ENCODE data around the gene PBRM1. TPM values are rescaled to one million over a fixed set of nuclear protein-coding genes. Genes with fewer than 3 reads are reported as not detected.

Gene PBRM1
- total and polyA plus RNA-seq, 2 of the 8 experiments (the other 6 are each of a cell fraction or from before 2014, with no cell fraction given), result 19.3 to 65.8 TPM

- H2BK12ac ChIP-seq (ENCODE audit: low read depth, low read length), result peak overlapping the region; percentile 35; the same call in 1 of the 2 replicates
- POLR2A ChIA-PET (ENCODE audit: partially characterized antibody), result interaction anchor here (0.6 to 4.4 kb wide), 10 partner anchors 9 to 121 kb away, joined by 3 to 25 read pairs (median 5); partner anchors contain the start of gene UQCC5
- peaks cover 0 to 11% (median 4%) of the 10 kb centered on the region in 4 experiments; a peak in 5 of 7 replicates for H3K27me3 ChIP-seq (replicated peaks in 1 of 4; ENCODE audit: control insufficient read depth in 3 of 4, extremely low read depth in 1 of 4, insufficient read depth in 3 of 4, low read length in 3 of 4)
- DNase-seq (ENCODE audit: low read depth in 1 of 2, low spot score in 2 of 2) (no peak), FAIRE-seq (no peak)
- 90% methylated on average over 22 of the region's 22 CpGs; no CpG with 5 or more reads in 1 of the 2 experiments for WGBS, 2 experiments (ENCODE audit: extremely low coverage in 1 of 2, insufficient coverage in 1 of 2, insufficient read length in 1 of 2, insufficient replicate concordance in 2 of 2, low coverage in 1 of 2, low lambda C conversion rate in 2 of 2, missing lambda C conversion rate in 1 of 2)
- peaks cover 0 to 14% of the 10 kb centered on the region in 2 experiments for H4K20me1 ChIP-seq (replicated peaks in 1 of 2; ENCODE audit: control insufficient read depth in 1 of 2, insufficient read depth in 2 of 2, low read length in 2 of 2)
- H4K91ac ChIP-seq (replicated peaks; ENCODE audit: insufficient read length, low read length), result no peak overlapping the region
- no peak overlapping the region for H3K9ac ChIP-seq (replicated peaks in 1 of 4; ENCODE audit: extremely low read depth in 1 of 4, low read depth in 3 of 4, low read length in 3 of 4)
- H3K23ac ChIP-seq (ENCODE audit: insufficient read length), result no peak overlapping the region
- H3K56ac ChIP-seq (replicated peaks; ENCODE audit: insufficient read length, low read depth, low read length), result no peak overlapping the region
- H4K5ac ChIP-seq (ENCODE audit: insufficient read length, low read depth, low read length), result no peak overlapping the region
- no peak overlapping the region for H2AFZ ChIP-seq (ENCODE audit: low read length)
- H3K4me2 ChIP-seq (ENCODE audit: insufficient read depth in 1 of 2, low read depth in 2 of 2, low read length in 2 of 2), result peak overlapping the region; percentile 58 to 66; a peak in 3 of 4 replicates
- no peaks in the 10 kb centered on the region for H3K79me1 ChIP-seq (ENCODE audit: low read depth, low read length)
- no peak overlapping the region for H3K14ac ChIP-seq (ENCODE audit: insufficient read length)
- H3K23me2 ChIP-seq (ENCODE audit: low read depth, low read length), result no peaks in the 10 kb centered on the region; the same call in 1 of the 2 replicates
- no peak overlapping the region; the same call in 1 of the 2 replicates for H2AK5ac ChIP-seq (ENCODE audit: low read depth, low read length)
- no peaks in the 10 kb centered on the region for H3K79me2 ChIP-seq (ENCODE audit: control insufficient read depth in 1 of 2, insufficient read depth in 2 of 2, low read length in 2 of 2)
- no peak overlapping the region for H3K27ac ChIP-seq (ENCODE audit: low read depth, low read length)
- peak overlapping the region in 2 of 4 experiments; percentile 27 to 60; a peak in 1 of 8 replicates for H3K4me3 ChIP-seq (ENCODE audit: extremely low read depth in 1 of 4, insufficient read depth in 2 of 4, low read depth in 3 of 4, low read length in 4 of 4)
- TF ChIP-seq EP300 (IDR thresholded peaks at IDR 0.05; ENCODE audit: borderline replicate concordance in 1 of 2, low read depth in 2 of 2, low read length in 2 of 2), result no peak
- peak; percentile 52; the same call in 1 of the 2 replicates for TF ChIP-seq KDM1A (IDR thresholded peaks at IDR 0.05; ENCODE audit: borderline replicate concordance, low read length)
- no peak for TF ChIP-seq PHF8 (conservative IDR thresholded peaks at IDR 0.05; ENCODE audit: low read depth, low read length)
- no peak for TF ChIP-seq HDAC2 (IDR thresholded peaks at IDR 0.05; ENCODE audit: borderline replicate concordance in 1 of 2, low read depth in 2 of 2, low read length in 2 of 2)
- CTCF ChIA-PET (ENCODE audit: partially characterized antibody), result interaction anchor here (1.8 to 4.4 kb wide), 5 partner anchors 17 to 134 kb away, joined by 6 to 20 read pairs (median 11); no protein-coding TSS in a partner anchor
- peaks cover 0 to 6% (median 4%) of the 10 kb centered on the region in 4 experiments; a peak in 5 of 7 replicates for H3K4me1 ChIP-seq (replicated peaks in 1 of 4; ENCODE audit: control insufficient read depth in 3 of 4, insufficient read depth in 4 of 4, low read length in 3 of 4)
- H2BK20ac ChIP-seq (ENCODE audit: low read length), result no peak overlapping the region
- no peak overlapping the region; the same call in 1 of the 2 replicates for H2BK5ac ChIP-seq (ENCODE audit: low read depth, low read length)
- no peaks in the 10 kb centered on the region for H3K9me3 ChIP-seq (ENCODE audit: insufficient read depth in 2 of 2, low read depth in 1 of 2, low read length in 1 of 2)
- H4K8ac ChIP-seq (ENCODE audit: extremely low read depth, insufficient read depth, low read length), result peak overlapping the region; percentile 7; the same call in 1 of the 2 replicates
- peak overlapping the region; percentile 90; the same call in 1 of the 2 replicates for H2BK15ac ChIP-seq (ENCODE audit: low read length)
- peaks cover 2 to 16% (median 9%) of the 10 kb centered on the region in 4 experiments; a peak in 5 of 8 replicates for H3K36me3 ChIP-seq (ENCODE audit: control insufficient read depth in 2 of 4, insufficient read depth in 4 of 4, low read length in 3 of 4)
- 0 out of 2 replicates have a peak overlapping the region, but pooled peaks have one; percentile 1 for H3K18ac ChIP-seq (ENCODE audit: extremely low read depth, low read length)
- no peak overlapping the region for H2BK120ac ChIP-seq (replicated peaks; ENCODE audit: low read depth, low read length)
- no peak overlapping the region for H3K4ac ChIP-seq (replicated peaks; ENCODE audit: insufficient read length, low read depth, low read length)
Measured at GRCh38 chr3:52519445-52520140, 166.1 kb downstream of the PBRM1 start.

All from H1 (cell line).